GM18526 (cell line): ENCODE results near the gene GOLGA8N.
"Not testable (repeated sequence)": the region's sequence is repeated elsewhere in the genome, so short reads cannot be mapped to it uniquely, and the experiment has no call there.

Source experiments
- POLR2A ChIP-seq: IDR thresholded peaks from 3 replicates; pipeline ENCODE4 v1.6.1; 2011; ENCODE audit not compliant: insufficient read length; ENCODE audit errors: extremely low read depth

GOLGA8N gene

DNA sequence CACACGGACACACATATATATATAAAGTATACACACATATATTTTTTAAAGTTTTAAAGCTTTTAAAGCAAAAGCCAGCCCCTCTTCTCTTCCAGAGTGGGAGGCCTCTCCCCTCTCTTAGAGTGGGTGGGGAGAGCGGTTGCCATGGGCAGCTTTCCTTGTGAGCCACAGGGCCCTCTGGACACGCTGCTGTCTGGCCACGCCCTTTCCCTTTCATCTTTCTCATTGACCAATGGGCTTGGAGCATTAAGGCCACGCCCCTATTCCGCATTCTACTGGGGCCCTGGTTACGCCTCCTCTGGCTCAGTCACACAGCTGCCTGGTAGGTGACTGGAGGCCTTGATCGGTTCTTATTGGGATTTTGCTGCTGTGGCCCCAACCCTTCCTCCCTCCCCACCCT, at the start of gene GOLGA8N:
TSS of gene GOLGA8N (plus strand) at position 306 of the 400 bp plus-strand sequence.
- not testable (repeated sequence) for TF ChIP-seq POLR2A

DNA sequence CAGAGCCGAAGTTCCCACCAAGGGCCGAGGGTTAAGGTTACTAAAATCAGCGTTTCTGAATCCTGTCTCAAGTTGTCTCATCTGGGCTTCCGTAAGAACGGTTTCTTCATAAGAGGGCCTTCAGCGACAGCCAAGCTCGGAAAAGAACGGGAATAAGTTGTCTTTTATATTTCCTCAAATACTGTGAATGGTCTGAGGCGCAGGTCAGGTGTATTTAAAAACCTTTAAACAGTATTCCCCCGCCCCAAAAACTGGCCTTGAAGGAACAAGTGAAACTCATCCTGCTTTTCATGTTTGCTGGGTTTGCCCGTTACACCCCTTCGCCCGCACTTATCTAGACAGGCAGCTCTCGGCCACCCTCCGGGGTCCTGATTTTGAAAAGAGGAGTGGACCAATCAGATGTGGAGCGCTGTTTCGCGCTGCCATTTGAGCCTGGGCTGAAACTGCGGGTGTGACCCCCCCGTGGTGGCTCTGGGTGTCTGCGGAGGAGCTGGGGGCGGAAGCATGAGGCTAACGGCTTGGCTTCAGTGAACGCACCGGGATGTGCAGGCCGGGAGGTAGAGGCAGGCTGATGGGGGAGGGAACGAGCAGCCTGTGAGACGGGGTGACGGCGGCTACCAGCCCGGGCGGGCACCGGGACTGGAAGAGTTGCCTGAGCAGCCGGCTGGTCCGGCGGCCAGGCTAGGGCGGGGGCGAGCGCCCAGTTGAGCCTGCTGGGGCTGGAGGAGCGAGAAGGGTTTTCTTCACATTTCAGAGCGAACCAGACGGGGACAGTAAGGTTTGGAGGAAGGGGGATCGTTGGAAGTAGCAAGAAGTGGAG, 22.0 kb downstream of the GOLGA8N start, which contains the start of gene ARHGAP11A:
TSS of gene ARHGAP11A (plus strand) at position 454 of the 820 bp plus-strand sequence. CDS start 708 bp downstream, outside the sequence.
- peak; percentile 26 for TF ChIP-seq POLR2A

DNA sequence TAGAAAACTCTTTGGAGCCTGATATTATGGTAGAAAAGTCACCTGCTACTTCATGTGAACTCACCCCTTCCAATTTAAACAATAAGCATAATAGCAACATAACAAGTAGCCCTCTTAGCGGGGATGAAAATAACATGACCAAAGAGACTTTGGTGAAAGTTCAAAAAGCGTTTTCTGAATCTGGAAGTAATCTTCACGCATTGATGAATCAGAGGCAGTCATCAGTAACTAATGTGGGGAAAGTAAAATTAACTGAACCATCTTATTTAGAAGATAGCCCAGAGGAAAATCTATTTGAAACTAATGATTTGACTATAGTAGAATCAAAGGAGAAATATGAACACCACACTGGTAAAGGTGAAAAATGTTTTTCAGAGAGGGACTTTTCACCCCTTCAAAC, 43.2 kb downstream of the GOLGA8N start:
- no peak for TF ChIP-seq POLR2A

DNA sequence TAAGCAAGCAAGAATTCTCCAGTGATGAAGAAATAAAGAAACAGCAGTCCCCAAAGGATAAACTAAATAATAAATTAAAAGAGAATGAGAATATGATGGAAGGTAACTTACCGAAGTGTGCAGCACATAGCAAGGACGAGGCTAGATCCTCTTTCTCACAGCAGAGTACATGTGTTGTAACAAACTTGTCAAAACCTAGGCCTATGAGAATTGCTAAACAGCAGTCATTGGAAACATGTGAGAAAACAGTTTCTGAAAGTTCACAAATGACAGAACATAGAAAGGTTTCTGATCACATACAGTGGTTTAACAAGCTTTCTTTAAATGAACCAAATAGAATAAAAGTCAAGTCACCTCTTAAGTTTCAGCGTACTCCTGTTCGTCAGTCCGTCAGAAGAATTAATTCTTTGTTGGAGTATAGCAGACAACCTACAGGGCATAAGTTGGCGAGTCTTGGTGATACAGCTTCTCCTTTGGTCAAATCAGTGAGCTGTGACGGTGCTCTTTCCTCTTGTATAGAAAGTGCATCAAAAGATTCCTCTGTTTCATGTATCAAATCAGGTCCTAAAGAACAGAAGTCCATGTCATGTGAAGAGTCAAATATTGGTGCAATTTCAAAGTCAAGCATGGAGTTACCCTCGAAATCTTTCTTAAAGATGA, 43.8 kb downstream of the GOLGA8N start:
- no peak for TF ChIP-seq POLR2A

DNA sequence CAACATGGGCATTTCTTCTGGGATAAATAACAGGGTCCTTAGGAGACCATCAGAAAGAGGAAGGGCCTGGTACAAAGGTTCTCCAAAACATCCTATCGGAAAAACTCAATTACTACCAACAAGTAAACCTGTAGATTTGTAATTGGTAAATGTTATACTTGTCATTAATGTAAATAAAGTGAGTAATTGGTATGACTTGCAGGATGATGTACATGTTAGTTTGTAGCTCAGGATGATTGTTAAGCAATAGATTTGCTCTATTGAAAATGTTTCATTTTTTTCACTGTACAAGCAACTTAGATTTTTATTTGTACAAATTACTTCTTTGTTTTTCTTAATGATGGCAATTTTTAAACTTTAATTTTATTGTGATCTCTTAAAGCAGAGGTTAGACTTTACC, 44.4 kb downstream of the GOLGA8N start:
- no peak for TF ChIP-seq POLR2A

DNA sequence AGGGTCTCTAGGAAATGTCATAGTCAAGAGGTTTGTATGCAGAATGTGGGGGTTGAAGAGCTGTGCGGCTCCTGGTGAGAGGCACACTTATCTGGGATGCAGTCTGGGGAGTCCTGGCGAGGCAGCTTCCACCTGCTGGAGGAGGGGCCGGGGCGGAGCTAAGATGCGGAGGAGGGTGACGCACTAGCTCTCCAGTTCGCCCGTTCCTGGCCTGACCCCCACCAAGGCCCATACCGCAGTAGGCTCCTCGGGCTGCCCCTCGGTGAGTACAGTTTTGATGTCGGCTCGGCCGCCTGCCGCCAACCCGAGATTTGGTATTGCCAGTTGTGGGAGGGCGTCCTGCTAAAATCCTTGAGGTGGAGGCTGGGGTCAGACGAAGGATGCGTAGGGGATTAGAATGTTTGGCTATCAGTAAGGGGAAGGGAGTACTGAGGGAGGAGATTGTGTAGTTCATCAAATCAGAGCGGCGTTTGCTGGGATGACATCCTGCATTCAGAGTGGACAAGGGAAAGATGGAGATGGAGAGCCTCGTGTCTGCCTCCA, 48.3 kb downstream of the GOLGA8N start, which contains the start of gene SCG5:
TSS of gene SCG5 (plus strand) at position 194 of the 543 bp plus-strand sequence. CDS start 1,883 bp downstream, outside the sequence.
- no peak for TF ChIP-seq POLR2A

DNA sequence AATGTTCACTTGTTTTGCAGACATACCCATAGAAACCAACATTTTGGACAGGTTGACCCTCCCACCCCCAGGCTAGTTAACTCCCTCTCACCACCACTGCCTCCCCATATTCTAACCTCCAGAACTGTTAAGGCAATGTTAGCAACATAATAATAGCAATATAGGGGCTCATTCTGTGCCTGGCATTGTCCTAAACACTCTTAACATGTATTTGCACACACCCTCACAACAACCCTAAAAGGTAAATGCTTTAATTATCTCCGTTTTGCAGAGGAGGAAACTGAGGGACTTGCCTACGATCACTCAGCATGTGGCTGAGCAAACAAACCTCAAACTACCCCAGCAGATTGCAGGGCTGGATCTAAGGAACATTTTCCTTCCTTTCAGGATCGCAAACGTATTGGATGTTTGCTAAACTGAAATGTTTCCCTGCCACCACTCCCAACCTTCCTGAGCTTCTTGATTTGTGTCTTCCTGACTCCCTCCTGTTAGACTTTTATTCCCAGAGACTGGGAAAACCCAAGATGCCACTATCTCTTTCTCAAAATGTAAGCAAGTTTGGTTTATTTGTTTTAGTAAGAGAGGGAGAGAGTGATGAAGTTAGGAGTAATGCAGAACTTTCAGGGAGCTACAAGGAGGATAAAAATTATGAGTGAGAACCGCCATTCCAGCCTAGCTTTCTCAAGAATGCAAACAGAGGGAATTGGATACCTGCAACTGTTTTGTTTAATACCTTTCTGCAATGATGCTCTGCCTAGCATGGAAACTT, 49.6 kb downstream of the GOLGA8N start:
- no peak for TF ChIP-seq POLR2A

DNA sequence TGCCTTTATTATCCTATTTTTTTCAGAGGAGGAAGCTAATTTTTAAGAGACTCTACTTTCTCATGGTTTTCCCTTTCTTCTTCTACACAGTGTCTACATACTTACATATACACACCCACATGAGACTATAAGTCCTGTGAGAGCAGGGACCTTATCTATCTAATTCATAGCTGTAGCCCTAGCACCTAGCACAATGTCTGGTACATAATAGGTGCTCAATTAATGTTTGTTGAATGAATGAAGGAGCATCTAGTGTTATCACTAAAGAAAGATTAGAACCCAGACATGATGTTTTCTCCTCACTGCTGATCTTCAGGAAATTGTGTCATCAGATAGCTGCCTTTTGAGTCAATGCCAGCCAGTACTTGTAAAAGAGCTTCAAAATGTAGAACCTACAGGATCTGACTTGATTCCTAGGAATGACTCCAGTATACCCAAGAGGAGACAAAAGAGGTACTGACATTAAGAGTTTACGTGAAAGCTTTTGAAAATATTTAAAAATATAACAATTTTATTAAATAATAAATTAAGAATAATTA, 50.7 kb downstream of the GOLGA8N start:
- TF ChIP-seq POLR2A, result no peak

DNA sequence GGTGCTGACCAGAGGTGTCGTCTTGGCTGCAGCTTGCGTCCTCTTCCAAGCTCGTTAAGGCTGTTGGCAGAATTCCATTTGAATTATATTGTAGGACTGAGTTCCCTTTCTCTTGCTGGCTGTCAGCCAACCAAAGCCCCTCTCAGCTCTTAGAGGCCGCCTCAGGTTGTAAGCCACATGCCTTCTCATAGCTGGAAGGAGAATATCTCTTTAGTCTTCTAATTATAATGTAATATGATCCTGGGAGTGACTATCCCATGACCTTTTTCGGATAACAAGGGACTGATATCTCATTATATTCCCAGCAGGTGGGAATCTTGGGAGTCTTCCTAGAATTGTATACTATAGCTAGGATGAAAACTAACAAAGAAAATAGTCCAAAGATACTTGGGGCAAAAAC, 53.0 kb downstream of the GOLGA8N start:
- TF ChIP-seq POLR2A, result no peak

DNA sequence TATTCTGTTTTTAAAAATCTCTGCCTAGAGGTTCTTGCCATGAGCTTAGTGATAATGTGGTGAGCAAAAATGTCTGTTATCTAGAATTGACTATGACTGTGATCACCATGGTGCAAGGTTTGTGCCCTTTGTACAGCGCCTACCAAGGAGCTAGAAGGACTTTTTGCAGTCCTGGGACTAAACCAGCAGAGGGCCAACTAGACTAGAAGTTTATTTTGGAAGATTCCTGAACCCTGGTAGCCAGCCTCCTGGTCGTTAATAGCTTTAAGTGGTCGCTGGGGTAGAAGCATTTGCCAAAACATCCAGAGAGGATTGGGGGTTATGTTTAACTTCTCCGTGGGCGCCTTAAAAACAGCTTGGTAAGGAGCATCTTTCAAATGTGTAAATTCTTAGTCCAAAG, 56.1 kb downstream of the GOLGA8N start:
- no peak for TF ChIP-seq POLR2A

DNA sequence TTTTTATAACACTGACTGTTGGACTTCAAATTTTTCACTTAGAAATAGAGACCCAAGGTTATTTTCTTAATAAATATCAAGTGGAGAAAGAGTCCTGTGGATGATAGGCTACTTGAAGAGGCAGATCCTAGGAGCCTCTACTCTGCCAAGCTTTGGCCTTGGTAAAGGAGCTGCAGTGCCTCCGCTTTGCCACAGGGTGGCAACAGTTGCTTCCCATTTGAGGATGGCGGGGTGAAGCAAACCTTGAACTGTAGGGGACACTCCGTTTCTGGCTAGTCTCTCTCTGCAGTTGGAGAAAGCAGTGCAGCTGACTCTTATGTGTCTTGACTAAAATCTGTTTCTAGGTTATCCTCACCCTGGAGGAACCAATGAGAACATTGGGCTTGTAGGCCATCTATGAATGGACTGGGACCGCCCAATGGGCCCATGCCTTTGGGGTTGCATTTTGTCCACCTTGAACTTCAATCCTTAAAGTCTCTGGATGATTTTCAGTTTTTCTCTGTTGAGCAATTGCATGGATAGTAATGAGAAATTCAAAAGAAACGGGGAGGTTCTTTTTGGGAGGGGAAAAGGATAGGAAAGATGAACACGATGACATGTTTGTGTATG, 58.1 kb downstream of the GOLGA8N start:
- no peak for TF ChIP-seq POLR2A

DNA sequence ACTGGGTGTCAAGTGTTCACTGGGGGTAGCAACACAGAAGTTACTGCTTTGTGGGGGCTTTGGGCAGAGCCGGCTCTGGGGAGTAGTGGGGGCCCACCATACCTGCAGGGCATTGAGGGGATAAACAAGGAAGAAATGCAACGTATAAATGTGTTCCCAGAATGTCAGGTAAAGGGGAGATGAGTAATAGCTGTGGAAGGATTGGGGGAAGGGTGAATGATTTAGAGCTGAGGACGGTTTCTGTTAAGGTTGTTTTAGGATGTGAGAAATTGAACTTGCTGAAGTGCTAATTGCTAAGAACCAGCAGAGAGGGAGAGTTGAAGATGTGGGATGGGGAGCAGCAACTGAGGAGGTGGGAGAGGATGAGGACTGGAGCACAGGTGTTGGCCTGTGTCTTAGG, 58.9 kb downstream of the GOLGA8N start:
- no peak for TF ChIP-seq POLR2A

DNA sequence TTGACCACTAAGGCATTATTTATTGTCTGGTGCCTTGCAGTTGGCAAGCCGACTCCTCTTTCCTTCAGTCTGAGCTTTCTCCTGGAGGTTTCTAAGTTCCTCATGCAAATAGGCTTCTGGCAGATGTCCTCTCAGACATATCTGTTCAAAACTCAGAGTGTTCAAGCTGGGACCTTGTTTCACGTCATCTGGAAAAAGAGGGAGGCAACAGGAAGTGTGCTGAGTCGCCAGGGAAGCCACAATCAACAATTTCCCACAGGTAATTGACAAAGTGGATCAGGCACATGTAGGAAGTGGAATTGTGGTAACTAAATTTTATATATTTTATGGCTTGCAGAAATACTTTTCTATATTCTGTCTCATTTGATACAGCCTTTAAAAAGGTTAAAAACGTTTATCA, 62.8 kb downstream of the GOLGA8N start:
- TF ChIP-seq POLR2A, result no peak

DNA sequence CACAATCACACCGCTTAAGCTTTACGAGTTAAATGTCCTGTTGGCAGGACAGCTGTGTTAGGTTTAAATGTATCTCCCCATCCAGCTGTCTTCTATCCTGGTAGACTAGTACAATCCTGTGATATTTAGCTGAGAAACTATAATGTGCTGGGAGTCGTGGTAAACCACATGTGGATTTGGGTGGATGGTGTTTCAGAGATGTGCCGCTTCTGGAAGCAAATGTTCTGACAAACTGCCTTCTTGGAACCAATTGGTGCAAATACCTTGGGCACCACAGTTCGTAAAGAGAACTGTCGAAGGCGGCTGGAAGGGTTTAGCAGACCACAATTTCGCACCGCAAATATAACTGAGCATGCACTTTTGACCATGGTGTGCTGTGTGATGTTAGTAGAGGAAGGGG, 63.2 kb downstream of the GOLGA8N start:
- TF ChIP-seq POLR2A, result no peak
